Thoracic aorta (tissue), 2 donors: Measurements from ENCODE around the gene SLC6A2. TPM values are rescaled to one million over a fixed set of nuclear protein-coding genes. Genes with fewer than 3 reads are reported as not detected.

Experiments
- ATAC-seq: fragments of 150-250 bp; one replicate; pipeline ENCODE4 v1.8.0; 2017; ENCODE audit warnings: low read depth; ENCODE audit not compliant: insufficient number of reproducible peaks, low FRiP score
- DNase-seq: peaks from one replicate; pipeline ENCODE4 v3.0.0-alpha.2; 2020; ENCODE audit warnings: low spot score
- H3K27ac ChIP-seq, 2 donors: fragments of 200-600 bp; sonication (generic); 1 replicate in 1 of 2; 2 replicates in 1 of 2; pipeline ENCODE4 v1.5.1; 2016; ENCODE audit warnings: mild to moderate bottlenecking in 2 of 2, moderate library complexity in 2 of 2
- H3K27me3 ChIP-seq: fragments of 200-600 bp; sonication (generic); replicated peaks from 2 replicates; pipeline ENCODE4 v1.6.0; 2016; ENCODE audit warnings: mild to moderate bottlenecking; ENCODE audit not compliant: insufficient read depth
- H3K36me3 ChIP-seq: fragments of 200-600 bp; sonication (generic); one replicate; pipeline ENCODE4 v1.5.1; 2016
- H3K4me1 ChIP-seq, 2 donors: fragments of 200-600 bp; sonication (generic); 1 replicate in 1 of 2; 2 replicates in 1 of 2; pipeline versions ENCODE4 v1.5.1 to v1.6.0; 2016; ENCODE audit warnings: low read depth in 2 of 2, mild to moderate bottlenecking in 1 of 2; ENCODE audit not compliant: control insufficient read depth in 1 of 2
- H3K4me3 ChIP-seq: fragments of 200-600 bp; sonication (generic); 2 replicates; pipeline ENCODE4 v1.5.1; 2016; ENCODE audit warnings: mild to moderate bottlenecking
- H3K9me3 ChIP-seq: fragments of 200-600 bp; sonication (generic); 2 replicates; pipeline ENCODE4 v1.5.1; 2016
- CTCF ChIP-seq: fragments of 200-600 bp; sonication (generic); IDR thresholded peaks from one replicate; pipeline ENCODE4 v1.5.1; 2019; ENCODE audit warnings: antibody characterized with exemption
- total RNA-seq, 2 donors: library from RNA; depleted of rRNA; stranded (reverse); fragments of >200 nt; gene quantifications; one replicate each; pipeline versions ENCODE4 v1.1.0 to v1.2.3, GENCODE V29; 2016

SLC6A2 gene
- total RNA-seq, 2 donors from 2014 or later = 0.85 TPM; not detected in 1

- no peak for ATAC-seq
- TF ChIP-seq CTCF = no peak
- H3K27me3 ChIP-seq = no peaks in the 10 kb centered on the region
- no peaks in the 10 kb centered on the region for H3K4me1 ChIP-seq
- no peak overlapping the region for H3K4me3 ChIP-seq
- DNase-seq = no peak
- H3K27ac ChIP-seq = no peak overlapping the region
- no peaks in the 10 kb centered on the region for H3K9me3 ChIP-seq
- H3K36me3 ChIP-seq = no peaks in the 10 kb centered on the region
Measured at GRCh38 chr16:55640701-55641327, 15.0 kb upstream of the SLC6A2 start.

- Histone ChIP-seq H3K4me1 (no peaks in the 10 kb centered on the region), H3K36me3 (no peaks in the 10 kb centered on the region), H3K27ac (no peak overlapping the region), H3K4me3 (no peak overlapping the region), H3K27me3 (no peaks in the 10 kb centered on the region), H3K9me3 (no peaks in the 10 kb centered on the region)
- ATAC-seq (no peak), DNase-seq (no peak)
- no peak for TF ChIP-seq CTCF
Measured at GRCh38 chr16:55641430-55642056, 14.2 kb upstream of the SLC6A2 start.

GRCh38 chr16:55642611-55643010 is 13.2 kb upstream of the SLC6A2 start:
- no peaks in the 10 kb centered on the region for H3K36me3 ChIP-seq
- H3K9me3 ChIP-seq = no peaks in the 10 kb centered on the region
- H3K27ac ChIP-seq = no peak overlapping the region
- no peaks in the 10 kb centered on the region for H3K4me1 ChIP-seq
- TF ChIP-seq CTCF = no peak
- H3K27me3 ChIP-seq = no peaks in the 10 kb centered on the region
- no peak overlapping the region for H3K4me3 ChIP-seq
- DNase-seq = no peak
- ATAC-seq = no peak

GRCh38 chr16:55643161-55643970 is 12.4 kb upstream of the SLC6A2 start:
- no peak for DNase-seq
- Histone ChIP-seq H3K9me3 (no peaks in the 10 kb centered on the region), H3K4me1 (no peaks in the 10 kb centered on the region), H3K27me3 (no peaks in the 10 kb centered on the region), H3K27ac (no peak overlapping the region), H3K36me3 (no peaks in the 10 kb centered on the region), H3K4me3 (no peak overlapping the region)
- ATAC-seq = no peak
- no peak for TF ChIP-seq CTCF

- no peaks in the 10 kb centered on the region for H3K9me3 ChIP-seq
- H3K27me3 ChIP-seq = no peaks in the 10 kb centered on the region
- H3K4me1 ChIP-seq = no peaks in the 10 kb centered on the region
- H3K4me3 ChIP-seq = no peak overlapping the region
- TF ChIP-seq CTCF = no peak
- no peaks in the 10 kb centered on the region for H3K36me3 ChIP-seq
- DNase-seq = no peak
- no peak for ATAC-seq
- no peak overlapping the region for H3K27ac ChIP-seq
Measured at GRCh38 chr16:55645986-55646385, 9.8 kb upstream of the SLC6A2 start.
